Measurements from ENCODE around the gene RESF1.
A peak's percentile ranks its signal among the peaks of the same experiment; 100 is the strongest.

The RESF1 gene

GRCh38 chr12:31962076-31962475, 2.9 kb downstream of the RESF1 start:
- DNase-seq: no peak

DNA sequence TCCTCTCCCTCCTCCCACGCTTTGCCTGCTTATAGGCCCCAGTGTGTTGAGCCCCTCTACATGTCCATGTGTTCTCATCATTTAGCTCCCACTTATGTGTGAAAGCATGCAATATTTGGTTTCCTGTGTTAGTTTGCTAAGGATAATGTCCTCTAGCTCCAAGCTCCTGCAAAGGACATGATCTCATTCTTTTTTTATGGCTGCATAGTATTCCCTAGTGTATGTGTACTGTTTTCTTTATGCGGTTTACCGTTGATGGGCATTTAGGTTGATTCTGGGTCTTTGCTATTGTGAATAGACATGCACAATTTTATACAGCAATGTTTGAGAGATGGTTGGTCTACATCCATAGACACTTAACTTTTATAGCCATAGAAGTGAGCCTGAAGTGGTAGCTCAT, 5.1 kb downstream of the RESF1 start:
- no peak for DNase-seq

GRCh38 chr12:31965090-31965489, 5.9 kb downstream of the RESF1 start:
- DNase-seq: peak; percentile 17

- DNase-seq: no peak
Measured at GRCh38 chr12:31966558-31967205, 7.5 kb downstream of the RESF1 start.

GRCh38 chr12:31967539-31967938, 8.3 kb downstream of the RESF1 start:
- no peak for DNase-seq

GRCh38 chr12:31970199-31970598, 11.0 kb downstream of the RESF1 start:
- no peak for DNase-seq

DNA sequence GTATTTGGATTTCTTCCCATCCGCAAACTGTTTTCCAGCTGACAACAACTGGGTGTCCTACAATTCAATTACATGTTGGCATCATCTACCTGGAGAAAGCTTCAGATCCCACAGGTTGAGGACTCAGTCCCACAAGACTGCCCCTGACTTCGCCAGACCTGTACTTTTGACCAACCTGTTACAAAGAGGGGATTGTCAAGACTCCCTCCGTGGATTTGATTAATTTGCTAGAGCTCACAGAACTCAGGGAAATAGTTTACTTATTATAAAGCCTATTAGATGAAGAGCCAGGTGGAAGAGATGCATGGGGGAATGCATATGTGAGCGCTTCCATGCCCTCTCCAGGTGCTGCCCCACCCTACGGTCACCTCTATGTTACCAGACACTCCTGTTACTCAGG, 14.6 kb downstream of the RESF1 start:
- no peak for DNase-seq

- no peak for DNase-seq
Measured at GRCh38 chr12:31974673-31975072, 15.5 kb downstream of the RESF1 start.

DNA sequence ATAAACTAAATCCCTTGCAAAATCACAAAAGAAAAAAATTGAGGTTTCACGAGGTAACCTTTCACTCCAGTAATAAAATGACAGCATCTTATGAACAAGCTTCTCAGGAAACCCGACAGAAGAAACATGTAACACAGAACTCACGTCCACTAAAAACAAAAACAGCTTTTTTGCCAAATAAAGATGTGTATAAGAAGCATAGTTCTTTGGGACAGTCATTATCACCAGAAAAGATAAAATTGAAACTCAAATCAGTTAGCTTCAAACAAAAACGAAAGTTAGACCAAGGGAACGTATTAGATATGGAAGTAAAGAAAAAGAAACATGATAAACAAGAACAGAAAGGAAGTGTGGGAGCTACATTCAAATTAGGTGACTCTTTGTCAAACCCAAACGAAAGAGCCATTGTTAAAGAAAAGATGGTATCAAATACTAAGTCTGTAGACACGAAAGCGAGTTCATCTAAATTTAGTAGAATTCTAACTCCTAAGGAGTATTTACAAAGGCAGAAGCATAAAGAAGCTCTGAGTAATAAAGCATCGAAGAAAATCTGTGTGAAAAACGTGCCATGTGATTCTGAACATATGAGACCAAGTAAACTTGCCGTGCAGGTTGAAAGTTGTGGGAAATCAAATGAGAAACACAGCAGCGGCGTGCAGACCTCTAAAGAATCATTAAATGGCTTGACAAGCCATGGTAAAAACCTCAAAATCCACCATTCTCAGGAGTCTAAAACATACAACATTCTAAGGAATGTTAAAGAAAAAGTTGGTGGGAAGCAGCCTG, 25.8 kb downstream of the RESF1 start:
- no peak for DNase-seq

DNA sequence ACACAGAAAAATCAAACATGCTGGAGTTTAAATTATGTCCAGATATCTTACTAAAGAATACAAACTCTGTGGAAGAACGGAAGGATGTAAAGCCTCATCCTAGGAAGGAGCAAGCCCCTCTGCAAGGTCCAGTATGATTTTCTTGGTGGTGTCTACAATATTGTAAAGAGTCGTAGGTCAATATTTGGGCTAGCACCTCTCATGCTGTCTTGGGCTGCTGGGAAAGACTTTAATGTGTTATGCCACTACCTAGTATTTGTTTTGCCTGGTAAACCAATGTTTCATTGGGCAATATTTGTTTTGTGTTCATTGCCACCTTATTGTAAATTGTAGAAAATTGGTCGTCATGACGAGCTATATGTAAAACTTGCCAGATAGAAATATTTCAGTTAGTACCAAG, 26.6 kb downstream of the RESF1 start:
- DNase-seq: no peak

DNA sequence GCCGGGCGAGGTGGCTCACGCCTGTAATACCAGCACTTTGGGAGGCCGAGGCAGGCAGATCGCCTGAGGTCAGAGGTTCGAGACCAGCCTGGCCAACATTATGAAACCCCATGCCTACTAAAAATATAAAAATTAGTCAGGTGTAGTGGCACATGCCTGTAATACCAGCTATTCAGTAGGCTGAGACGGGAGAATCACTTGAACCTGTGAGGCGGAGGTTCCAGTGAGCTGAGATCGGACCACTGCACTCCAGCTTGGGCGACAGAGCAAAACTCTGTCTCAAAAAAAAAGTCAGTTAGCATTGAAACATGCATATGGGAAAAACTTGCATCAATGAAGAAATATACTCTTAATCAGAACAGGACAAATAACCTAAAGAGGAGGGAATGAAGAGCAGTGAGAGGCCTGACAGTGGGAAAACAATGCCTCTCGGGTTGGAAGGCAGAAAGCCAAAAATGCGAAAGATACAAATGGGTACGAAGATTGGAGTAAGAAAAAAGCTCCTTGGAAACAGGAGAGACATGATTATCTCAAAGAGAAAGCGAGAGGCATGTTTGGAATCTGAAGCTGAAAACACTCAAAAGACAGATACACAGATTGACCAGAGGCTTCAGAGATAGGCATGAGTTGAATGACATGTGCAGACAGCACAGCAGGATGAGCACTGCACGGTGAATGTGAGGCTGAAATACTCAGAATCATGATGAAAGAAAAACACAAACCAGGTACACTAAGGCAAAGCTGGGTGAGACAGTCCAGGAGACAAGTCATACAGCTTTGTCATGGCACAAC, 30.6 kb downstream of the RESF1 start:
- DNase-seq: no peak

- DNase-seq: no peak
Measured at GRCh38 chr12:31991146-31991545, 31.9 kb downstream of the RESF1 start.

- no peak for DNase-seq
Measured at GRCh38 chr12:31991815-31992214, 32.6 kb downstream of the RESF1 start.

- no peak for DNase-seq
Measured at GRCh38 chr12:31999692-32000091, 40.5 kb downstream of the RESF1 start.

GRCh38 chr12:32000373-32001005, 41.3 kb downstream of the RESF1 start:
- DNase-seq: no peak

- no peak for DNase-seq
Measured at GRCh38 chr12:32002848-32003493, 43.8 kb downstream of the RESF1 start.

GRCh38 chr12:32003654-32004053, 44.4 kb downstream of the RESF1 start:
- DNase-seq: no peak

- DNase-seq: no peak
Measured at GRCh38 chr12:32005496-32006125, 46.4 kb downstream of the RESF1 start.
